Renal pelvis (tissue), 4 donors: Measurements from ENCODE around the gene MKNK1. TPM values are rescaled to one million over a fixed set of nuclear protein-coding genes. Genes with fewer than 3 reads are reported as not detected.

Experiments used
- DNase-seq: peaks from one replicate; pipeline ENCODE4 v3.0.0-alpha.2; 2013
- polyA plus RNA-seq, 3 donors: library from polyadenylated mRNA; unstranded; fragments of 120-200 nt; gene quantifications; one replicate each; pipeline ENCODE4 v1.2.1, GENCODE V29; 2013; ENCODE audit not compliant: insufficient read length in 3 of 3

The MKNK1 gene
- polyA plus RNA-seq, 3 donors: 20.8 to 46.9 (median 42.0) TPM

DNA sequence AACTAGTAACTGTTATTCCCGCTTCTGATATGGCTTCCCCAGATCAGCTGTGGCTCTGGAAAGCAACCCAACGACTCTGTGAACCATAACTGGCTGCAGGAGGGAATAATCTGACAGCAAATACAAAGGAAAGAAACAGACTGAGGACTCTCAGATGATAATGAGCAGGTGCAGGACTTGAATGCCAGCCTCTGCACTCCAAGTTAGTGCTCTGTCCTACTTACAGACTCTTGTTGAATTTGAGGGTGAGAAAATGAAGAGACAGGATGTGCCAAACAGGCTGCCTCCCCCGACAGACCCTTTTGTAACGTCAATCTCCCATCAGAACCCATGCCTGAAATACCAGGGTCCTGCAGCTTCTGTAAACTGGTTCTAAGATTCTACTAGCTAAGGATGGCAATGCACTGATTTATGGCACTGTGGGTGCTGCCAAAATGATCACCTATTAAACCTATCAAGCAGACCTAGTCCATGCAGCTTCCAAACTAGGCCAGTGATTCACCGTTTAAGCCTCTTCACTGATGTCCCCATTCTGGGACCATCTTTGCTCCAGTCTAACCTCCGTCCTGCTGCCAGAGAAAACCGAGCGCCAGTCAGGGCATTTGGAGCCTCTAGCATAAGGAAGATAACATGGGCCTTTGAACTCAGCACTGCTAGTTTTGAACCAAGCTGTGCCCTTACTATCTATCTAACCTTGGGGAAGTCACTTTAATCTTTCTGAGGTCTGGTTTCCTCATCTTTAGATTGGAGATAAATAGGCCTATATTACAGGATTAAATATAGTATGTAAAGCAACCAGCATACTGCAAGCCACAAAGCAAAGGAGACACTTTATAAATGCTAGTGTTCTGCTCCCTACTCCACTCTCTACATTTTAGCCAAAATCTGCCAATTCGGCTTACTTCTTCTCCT, 4.8 kb downstream of the MKNK1 start:
- no peak for DNase-seq

DNA sequence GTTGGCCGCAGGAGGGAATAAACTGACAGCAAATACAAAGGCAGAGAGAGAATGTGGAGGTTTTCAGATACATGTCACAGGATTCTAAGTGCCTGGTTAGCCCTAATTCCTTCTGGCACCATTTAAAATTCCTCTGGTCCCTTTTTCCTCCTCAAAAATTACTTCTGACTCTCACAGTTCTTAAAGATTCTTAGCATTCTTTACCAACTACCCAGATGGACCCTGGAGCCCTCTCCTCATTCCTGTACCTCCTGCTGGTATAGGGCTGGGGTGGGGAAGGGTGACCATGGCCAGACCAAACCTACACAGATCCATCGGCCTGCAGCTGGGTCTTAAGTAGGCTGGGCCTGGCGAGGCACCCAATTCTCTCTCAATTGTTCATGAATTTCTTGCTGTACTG, 7.2 kb downstream of the MKNK1 start:
- no peak for DNase-seq

DNA sequence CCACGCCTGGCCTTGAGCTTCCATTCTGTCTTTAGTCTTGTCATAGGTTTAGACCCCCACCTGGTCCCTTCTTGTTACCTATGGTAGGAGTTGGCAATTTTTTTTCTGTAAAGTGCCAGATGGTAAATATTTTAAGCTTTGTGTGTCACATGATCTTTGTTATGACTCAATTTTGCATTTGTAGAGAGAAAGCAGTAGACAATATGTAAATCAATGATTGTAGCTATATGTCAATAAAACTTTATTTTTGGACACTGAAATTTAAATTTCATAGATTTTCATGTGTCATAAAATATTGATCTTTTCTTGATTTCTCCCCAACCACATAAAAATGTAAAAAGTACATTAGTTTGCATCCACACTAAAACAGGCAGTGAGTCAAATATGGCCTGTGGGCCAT, 8.0 kb downstream of the MKNK1 start:
- DNase-seq: no peak

DNA sequence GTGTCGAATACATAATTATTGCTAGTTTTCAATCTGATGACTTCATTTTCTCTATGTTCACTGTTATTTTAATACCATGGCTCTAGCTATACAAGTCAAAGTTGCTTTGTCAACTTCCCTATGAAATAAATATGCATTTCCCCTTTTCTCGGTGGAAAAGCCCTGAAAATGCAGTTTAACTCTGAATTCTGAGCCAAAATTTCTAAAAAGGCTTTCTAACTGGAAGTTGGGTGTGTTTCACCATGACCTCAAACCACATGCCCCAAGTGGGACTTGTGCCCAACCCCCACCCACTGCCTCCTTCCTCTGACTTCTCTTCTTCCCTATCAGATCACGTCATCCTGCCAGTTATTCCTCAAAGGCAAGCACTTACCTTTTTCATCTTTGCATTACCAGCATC, 8.9 kb downstream of the MKNK1 start:
- no peak for DNase-seq

DNA sequence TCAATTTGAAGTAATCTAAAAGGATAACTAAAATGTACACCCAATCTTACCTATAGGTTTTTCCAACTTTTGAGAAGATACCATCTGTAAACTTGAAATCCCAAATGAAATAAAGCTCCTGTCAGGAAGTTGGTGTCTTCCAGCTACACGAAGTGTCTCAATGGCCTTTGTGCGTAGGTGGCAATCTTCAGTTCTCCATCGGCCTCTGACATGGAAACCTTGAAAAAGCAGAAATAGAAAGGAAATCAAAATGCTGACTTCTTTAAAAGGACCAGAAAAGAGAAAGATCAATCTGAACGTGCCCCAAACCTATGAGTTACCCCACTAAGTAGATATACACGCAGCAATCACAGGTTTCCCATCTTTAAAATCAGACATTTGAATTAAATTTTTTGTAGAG, 10.0 kb downstream of the MKNK1 start:
- no peak for DNase-seq

DNA sequence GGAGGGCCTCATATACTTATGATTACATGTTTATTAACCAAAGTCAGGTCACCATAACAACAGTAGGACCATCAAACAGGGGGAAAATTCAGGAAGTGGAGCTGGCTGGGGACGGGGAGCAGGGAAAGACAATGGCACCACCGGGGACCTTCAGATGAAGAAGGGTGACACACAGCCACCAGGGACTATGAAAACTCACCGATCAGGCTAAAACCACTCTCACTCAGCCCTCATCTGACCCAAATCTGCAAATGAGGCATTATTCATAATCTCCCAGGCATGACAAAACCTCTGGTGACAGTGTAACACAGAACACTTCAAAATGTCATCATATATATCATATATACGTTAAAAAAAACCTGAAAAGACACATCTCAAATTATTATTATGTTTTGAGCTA, 11.2 kb downstream of the MKNK1 start:
- DNase-seq: no peak

DNA sequence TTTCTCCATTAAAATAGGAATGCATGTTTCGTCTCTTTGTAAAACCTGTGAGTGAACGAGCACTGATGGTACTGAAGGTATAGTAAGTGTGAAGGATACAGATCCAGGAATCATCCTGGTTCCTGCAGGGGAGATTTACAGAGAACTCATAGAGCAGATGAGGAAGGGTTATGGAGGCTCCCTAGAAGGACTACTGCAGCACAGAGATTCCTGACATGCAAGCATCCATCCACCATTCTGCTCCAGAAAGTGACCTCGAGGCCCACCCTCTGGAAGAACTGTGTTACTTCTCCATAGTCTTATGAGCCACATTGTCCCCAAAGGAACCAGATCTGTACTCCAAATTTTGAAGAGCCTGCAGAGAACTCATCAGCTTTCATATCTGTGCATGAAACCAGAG, 14.5 kb downstream of the MKNK1 start:
- no peak for DNase-seq

DNA sequence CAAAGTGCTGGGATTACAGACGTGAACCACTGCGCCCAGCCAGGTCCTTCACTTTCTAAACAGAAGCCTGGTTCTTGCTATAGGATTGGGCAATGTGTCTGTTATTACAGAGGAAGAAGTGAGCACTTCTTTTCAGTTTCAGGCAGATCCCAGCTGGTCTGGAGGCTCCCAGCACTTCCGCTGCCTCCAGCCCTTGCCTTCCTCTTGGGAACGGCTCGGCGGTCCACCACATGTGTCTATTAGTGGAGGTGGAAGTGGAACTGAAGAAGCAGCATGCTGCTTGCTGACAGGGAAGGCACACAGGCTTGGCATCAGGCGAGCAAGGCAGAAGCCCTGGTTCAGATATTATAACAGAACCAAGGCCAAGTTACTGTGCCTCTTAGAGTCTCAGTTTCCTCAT, 17.0 kb downstream of the MKNK1 start:
- no peak for DNase-seq

DNA sequence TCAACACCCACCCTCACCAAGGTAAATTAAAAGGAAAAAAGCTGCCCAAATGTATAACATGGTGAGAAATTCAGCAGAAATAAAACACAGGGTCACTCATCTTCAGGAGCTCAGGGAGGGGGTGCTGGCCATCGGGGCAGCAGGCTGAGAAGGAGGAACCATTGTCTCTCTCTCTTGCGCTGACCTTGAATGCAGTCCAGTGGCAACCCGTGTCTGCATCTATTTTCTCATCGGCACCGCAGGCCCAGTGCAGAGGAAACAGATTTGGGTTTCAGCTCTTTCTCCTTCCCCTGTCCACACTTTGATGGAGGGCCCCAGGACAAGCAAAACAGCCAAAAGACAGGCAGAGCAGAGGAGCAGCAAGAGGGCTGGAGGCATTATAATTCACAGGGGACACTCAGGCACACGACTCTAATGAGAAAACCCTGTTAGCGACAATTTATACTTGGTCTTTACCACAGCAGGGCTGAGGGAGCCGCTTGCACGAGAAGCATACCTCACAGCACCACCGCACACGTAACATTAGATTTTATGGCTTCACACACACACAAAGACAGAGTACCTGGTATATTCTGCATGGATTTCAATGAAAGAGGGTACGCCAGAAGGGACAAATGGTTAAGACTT, 18.6 kb downstream of the MKNK1 start:
- DNase-seq: no peak

DNA sequence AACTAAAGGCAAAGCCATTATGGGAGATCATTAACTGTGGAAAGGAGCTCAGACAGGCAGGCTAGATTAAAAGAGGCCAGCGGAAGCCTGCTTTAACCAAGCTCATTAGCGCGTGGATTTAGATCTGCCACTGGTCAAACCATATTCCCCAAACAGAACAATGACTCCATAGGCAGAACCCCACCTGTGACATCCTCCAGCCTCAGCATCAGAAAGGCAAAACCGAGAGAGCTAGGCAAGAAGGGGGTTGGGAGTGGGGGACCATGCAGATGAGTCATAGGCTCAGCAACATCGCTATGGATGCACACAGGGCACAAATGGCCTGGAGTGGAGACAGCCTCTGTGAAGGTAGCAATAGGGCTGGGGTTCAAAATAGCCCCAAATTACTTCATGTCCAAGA, 20.6 kb downstream of the MKNK1 start:
- DNase-seq: no peak

DNA sequence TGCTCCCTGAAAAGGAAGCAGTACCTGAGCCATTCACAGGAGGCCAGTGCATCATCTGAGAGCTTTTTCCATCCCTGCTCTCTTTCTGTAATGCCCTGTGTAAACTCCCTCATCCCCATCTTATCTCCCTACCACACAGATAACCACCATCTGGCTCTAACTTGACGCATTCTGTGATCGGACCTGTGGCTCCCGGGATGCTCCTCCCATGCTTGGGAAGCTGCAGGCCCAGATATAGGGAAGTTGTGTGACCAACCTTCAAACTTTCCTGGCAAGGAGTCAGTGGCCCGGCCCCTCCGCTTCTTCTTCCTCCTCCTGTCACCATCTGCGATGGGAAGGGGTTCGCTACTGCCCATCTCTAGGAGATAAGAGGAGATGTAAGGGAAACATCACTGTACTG, 21.1 kb downstream of the MKNK1 start:
- no peak for DNase-seq

DNA sequence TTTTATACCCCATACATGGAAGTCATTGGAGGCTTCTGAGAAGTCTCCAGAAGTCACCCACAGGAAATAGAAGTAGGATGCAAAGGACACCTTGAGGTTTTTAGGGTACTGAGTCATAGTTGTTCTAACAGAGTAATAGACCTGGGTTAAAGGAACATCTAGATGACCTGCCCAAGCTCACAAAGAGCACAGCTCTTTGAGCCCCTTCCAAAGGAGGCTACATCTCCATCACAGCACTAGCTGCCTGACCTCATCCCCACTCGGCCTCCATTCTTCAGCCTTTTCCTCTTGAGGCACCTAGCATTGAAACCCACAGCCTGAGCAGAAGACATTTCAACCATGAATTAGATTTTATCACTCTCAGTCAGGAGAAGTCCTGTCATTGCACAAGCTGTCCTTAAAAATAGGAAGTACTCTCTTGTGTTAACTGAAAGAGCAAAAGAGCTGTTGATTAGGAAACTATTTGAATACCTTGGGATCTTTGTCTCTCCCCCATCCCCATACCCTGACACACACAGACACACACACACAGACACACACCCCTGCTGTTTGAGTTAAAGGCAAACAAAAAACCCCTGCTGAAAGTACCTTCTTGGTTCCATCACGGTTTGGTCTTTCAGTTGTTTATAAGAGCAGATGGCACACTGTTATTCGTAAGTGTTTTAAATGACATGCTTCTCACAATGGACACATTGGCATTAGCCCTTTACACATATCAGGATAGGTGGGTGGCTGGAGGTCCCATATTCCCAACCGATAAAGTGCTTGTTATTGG, 22.2 kb downstream of the MKNK1 start:
- no peak for DNase-seq

DNA sequence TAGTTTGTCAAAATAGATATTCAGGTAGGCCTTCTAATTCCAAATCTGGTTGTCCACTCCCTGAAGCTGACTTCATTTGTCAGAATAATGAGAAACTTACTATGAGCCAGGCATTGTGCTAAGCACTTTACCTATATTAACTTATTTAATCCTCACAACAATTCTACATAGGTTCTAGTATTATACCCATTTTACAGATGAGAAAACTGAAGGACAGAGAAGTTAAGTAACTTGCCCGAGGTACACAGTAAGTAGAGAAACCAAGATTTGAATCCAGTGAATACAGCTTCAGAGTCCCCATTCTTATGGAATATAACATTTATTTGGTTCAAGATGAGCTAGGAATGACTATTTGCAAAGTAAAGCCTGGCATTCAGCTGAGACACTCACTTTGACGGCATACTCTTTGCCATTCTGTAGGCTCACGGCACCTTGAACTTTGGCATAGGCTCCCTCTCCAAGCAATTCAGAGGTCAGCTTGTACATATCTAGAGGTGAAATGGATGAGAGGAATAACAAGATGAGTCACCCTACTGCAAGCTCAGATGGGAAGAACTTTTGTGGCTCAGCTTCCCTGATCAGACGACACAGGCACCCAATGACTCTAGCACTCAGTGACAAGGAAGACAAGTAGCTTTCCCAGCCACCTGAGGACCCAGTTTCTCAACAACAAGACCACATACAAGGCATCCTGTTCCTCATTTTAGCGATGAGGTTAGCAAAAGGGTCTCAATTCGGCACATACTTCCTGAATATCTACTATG, 23.7 kb downstream of the MKNK1 start:
- DNase-seq: no peak

DNA sequence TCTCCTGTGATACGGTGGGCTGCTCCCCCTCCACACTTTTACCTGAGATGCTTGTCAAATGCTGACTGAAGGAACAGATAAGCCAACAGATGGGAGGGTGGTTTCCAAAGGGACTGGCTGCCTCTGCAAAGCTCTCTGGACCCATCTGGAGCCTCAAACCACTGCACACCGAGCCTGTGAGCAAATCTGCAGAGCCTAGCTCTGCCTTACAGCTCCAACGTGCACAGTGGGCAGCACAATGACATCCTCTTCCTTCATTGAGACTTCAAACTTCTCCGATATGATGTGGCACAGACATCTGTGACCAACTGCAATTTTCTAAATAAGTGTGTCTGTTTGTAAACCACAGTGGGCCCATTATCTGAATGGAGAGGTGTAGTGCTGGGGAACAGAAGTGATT, 26.4 kb downstream of the MKNK1 start:
- no peak for DNase-seq

DNA sequence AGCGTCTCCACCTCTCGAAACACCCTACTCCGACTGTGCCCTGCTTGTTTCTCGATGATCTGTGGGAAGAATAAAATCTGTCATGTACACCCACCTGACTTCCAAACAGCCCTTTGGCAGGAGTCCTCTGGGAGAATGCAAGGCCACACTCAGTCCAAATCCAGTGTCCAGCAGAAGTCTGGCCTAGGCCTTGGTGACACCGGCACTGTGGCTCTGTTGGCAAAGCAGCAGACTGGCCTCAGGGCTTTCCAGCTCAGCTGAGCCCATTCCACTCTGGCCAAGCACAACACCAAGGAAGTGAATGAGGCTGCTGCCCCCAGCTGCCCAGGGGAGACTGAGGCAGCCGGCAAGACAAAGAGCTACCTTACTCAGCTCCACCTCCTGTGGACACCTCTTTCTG, 27.5 kb downstream of the MKNK1 start:
- no peak for DNase-seq

DNA sequence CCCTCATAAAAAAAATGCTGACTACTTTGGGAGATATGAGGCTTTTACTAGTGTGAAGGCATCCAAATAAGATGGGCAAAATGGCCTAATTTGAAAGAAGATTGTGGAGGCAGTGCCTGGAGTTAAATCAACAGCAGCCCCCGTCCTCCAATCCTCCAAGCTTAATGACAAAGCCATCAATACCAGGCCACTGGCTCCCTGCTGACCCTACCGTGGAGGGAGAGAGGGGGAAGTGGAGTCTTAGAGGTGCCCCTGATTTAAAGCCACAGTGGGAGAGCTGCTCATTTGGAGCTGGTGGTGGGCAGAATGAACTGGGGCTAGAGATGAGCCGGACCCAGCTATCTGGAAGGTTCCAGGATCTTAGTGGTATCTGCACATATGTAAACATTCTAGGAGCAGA, 28.3 kb downstream of the MKNK1 start:
- DNase-seq: no peak

DNA sequence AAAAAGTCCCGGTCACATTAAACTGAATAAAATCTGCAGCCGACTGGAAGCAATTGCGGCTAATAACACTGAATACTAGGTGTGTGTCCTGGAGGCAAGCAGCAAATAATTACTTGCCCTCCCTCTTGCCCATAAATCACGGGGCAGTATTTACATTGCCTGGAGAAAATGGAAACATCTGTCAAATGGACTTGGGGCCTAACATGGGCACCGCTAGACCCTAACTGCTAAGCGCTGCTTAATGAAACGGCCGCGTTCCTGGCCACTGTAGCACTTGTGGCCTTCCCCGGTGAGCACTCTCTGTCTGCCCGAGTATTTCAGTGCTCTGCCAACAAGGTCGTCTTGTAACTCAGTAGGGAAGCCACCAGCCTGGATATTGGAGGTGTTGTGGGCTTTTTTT, 28.8 kb downstream of the MKNK1 start:
- DNase-seq: peak; percentile 27

DNA sequence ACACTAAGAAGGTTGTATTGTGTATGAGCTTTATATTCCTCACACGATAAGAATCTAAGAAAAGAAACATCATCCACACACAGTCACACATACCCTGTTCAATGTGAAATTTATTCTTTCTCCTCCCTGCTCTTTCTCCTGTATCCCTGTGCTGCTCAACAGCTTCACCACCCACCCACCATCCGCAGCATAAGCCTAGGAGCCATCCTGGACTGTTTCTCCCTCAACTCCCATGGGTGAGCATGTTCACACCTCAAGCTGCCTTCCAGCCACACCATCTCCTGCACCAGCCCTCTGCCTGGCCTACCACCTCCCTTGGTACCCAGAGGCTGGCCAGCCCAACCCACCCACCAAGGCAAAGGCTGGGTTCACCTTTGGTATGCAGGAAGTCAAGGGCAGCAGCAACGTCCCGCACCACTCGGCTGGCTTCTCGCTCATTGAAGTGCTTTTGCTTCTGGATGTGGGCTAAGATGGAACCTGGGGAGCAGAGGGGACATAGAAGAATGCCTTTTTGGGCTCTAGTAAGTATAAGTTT, 32.3 kb downstream of the MKNK1 start:
- no peak for DNase-seq

DNA sequence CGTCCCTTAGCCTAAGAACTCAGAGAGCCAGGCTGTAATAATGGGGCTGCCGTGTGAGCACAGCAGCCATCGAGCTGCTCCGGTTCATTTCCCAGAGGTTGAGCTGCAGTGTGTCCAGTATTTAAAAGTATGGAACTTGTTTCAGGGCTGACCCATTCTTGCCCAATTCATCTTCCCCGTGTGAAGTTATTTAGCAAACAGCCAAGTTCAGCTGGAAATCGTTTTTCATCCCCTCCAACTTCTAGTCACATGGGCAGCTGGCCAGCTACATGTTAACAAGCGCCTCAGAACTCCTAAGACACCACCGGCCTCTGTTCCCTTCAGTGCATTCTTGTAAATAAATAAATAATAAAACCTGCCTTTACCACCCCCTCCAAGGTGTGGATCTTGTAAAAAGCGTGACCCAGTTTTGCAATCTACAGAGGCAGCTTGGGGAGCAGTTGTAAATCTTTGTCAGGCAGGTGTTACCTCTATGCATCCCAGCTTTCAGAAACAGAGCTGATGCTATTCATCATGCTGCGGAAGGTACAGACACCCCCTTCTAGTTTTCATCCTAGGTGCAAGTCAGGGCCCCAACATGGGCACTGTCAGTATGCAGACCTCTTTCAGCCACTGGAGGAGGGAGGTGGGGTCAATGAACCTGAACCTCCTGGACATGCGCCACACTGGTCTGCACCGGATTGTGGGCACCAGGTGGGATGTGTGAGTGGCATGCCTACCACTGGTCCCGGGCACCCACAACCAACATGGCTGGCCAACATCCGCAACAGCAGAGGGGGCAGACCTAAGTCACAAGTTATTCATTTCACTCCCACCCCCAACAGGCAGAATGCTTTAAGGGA, 34.0 kb downstream of the MKNK1 start:
- DNase-seq: peak; percentile 57

DNA sequence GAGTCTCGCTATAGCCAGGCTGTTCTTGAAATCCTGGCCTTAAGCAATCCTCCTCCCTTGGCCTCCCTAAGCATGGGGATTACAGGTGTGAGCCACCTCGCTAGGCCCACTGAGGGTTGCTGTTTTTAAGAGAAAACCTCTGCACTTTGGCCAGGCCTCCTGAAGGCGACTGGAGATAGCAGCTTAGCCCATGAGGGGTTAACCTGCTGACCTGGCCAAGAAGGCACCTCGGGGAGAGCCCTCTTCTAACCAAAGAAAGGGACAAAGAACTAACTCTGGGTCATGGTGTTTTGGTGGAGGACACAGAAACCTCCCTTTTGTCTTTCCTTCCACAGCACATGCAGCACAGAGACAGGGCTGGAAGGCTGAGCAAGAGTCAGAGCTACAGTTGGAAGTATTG, 35.0 kb downstream of the MKNK1 start:
- no peak for DNase-seq

DNA sequence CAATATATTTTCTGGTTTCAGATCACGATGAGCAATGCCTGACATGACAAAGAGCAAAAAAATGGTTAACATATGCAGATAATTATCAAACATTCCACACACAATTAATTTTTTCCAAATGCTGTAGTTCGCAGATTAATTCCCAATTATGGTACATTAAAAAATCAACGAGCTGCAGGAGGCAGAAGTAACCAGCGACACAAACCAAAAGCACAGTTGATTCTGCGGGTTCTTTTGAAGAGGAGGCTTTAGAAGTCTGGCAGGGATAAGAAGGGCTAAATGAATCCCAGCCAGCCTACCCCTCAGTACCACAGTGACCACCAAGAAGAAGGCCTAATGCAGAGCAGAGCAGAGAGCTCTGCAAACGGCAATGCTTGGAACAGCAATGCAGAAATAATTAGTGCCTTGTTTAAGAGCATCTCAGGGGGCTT, 35.6 kb downstream of the MKNK1 start:
- no peak for DNase-seq
